ENCODE results near the gene GDNF. TPM values are rescaled to one million over a fixed set of nuclear protein-coding genes. Genes with fewer than 3 reads are reported as not detected.

Gene GDNF
- total RNA-seq, 1 donor from 2014 or later: 0.85 TPM

DNA sequence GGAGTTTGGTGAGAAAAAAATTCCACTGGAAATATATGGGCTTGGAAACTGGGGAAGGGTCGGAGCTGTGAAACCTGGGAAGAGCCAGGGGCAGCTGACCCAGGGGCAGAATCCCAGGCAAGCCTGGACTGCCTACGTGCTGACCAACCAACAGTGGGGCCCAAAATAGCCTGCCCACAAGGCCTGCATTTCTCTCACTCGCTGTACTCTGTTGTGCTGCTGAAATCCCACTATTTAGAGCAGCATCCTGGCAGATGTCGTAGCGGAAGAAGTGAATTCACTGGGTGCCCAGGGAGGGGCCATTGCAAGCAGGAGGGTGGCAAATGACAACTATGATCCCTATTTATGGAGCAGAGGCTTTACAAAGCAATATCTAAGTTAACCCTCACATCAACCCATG is 9.5 kb downstream of the GDNF start:
- Mint-ChIP-seq H3K9me3 (no peaks in the 10 kb centered on the region), H3K4me1 (peaks cover 13% of the 10 kb centered on the region), H3K27me3 (ENCODE audit: low read depth) (peaks cover 64% of the 10 kb centered on the region), H3K4me3 (no peak overlapping the region), H3K36me3 (no peaks in the 10 kb centered on the region), H3K27ac (no peak overlapping the region)
- no peak for DNase-seq (ENCODE audit: low spot score in 2 of 2, unreplicated experiment in 2 of 2)
- TF ChIP-seq, protein P1, sequence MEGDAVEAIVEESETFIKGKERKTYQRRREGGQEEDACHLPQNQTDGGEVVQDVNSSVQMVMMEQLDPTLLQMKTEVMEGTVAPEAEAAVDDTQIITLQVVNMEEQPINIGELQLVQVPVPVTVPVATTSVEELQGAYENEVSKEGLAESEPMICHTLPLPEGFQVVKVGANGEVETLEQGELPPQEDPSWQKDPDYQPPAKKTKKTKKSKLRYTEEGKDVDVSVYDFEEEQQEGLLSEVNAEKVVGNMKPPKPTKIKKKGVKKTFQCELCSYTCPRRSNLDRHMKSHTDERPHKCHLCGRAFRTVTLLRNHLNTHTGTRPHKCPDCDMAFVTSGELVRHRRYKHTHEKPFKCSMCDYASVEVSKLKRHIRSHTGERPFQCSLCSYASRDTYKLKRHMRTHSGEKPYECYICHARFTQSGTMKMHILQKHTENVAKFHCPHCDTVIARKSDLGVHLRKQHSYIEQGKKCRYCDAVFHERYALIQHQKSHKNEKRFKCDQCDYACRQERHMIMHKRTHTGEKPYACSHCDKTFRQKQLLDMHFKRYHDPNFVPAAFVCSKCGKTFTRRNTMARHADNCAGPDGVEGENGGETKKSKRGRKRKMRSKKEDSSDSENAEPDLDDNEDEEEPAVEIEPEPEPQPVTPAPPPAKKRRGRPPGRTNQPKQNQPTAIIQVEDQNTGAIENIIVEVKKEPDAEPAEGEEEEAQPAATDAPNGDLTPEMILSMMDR (IDR thresholded peaks at IDR 0.05; ENCODE audit: unreplicated experiment): no peak

DNA sequence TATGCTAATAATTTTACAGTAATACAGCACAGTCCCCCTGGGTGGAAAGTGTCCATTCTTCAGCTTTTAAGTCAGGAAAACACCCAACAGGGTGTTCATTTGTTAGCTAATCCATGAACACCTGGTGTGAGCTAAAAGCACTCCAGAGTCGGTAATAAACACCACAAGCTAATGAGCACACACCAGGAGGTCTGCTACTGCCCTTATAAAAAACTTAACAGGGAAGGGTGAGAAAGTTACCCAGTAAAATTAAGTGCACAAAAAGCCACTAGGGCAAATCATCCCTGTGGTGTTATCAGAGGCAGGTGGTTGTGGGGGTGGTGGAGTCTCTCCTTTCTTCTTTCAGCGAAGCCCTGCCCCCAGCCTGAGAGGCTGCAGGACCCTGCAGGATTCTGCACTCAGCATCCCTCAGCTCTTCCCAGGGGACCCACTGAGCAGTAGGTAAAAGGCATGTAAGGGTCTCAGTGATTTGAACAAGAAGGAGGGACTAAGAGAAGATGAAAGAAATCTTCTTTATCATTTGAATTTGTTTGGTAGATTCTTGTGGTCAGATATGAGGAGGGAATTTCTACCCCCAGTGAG is 14.4 kb downstream of the GDNF start:
- Mint-ChIP-seq H3K27me3 (ENCODE audit: low read depth) (peaks cover 29% of the 10 kb centered on the region), H3K27ac (no peak overlapping the region), H3K4me3 (no peak overlapping the region), H3K36me3 (no peaks in the 10 kb centered on the region), H3K4me1 (no peaks in the 10 kb centered on the region), H3K9me3 (no peaks in the 10 kb centered on the region)
- TF ChIP-seq, protein P1 (IDR thresholded peaks at IDR 0.05; ENCODE audit: unreplicated experiment): no peak
- DNase-seq (ENCODE audit: low spot score in 2 of 2, unreplicated experiment in 2 of 2): no peak

DNA sequence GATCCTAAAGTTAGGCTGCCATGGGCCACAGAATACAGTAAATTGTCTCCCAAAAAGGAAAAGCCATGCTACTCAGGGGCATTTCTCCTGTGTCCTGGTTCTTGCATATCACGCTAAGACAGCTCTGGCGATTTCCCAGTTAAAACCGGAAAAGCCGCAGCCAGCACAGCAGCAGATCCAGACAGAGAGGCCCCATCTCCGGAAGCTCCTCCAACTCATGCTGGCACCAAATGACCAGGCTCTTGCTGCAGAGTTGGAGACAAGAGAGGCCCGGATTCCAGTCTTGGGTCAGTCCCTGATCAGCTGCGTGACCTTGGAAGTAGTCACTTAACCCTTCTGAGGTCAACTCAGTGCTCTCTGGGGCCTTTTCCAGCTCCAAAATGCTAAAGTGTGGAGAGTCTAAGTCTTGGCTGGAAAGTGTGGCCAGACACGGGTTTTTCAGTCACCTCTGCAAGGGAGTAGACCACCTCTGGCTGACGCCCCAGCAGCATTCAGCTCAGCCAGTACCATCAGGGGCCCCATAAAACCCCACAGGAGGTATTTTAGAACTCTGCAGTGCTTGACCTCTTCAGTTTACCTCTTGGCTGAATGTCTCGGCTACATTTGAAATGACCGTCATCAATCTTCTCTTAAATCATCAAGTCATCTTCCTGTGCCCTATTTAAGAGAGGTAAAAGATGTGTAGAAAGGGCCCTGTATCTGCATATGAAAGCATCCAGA is 16.2 kb downstream of the GDNF start:
- TF ChIP-seq, protein P1 (IDR thresholded peaks at IDR 0.05; ENCODE audit: unreplicated experiment): no peak
- H3K9me3 Mint-ChIP-seq: no peaks in the 10 kb centered on the region
- H3K4me3 Mint-ChIP-seq: no peak overlapping the region
- no peak overlapping the region for H3K27ac Mint-ChIP-seq
- no peaks in the 10 kb centered on the region for H3K4me1 Mint-ChIP-seq
- no peaks in the 10 kb centered on the region for H3K36me3 Mint-ChIP-seq
- no peak for DNase-seq (ENCODE audit: low spot score in 2 of 2, unreplicated experiment in 2 of 2)
- peaks cover 19% of the 10 kb centered on the region for H3K27me3 Mint-ChIP-seq (ENCODE audit: low read depth)

DNA sequence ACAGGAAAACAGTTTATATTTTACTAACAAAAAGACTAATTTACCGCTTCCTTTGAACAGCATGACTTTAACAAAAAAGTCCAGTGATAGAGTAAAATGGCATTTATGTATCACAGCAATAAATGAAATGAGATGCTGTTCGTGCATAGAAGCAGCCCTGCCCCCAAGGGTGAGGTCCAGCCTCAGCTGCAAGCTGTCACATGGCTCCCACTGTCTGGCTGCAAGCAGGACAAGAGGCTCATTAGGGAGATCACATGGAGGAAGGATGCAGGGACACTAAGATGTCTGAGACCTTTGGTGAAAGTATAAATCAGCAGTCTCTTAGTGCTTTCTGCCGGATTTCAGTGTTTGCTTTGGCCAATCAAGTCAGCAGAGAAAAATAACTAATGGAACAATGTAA is 23.0 kb downstream of the GDNF start:
- Mint-ChIP-seq H3K9me3 (peaks cover 3% of the 10 kb centered on the region), H3K4me1 (peaks cover 18% of the 10 kb centered on the region), H3K36me3 (no peaks in the 10 kb centered on the region), H3K27ac (no peak overlapping the region), H3K4me3 (no peak overlapping the region), H3K27me3 (ENCODE audit: low read depth) (peaks cover 3% of the 10 kb centered on the region)
- no peak for DNase-seq (ENCODE audit: low spot score in 2 of 2, unreplicated experiment in 2 of 2)
- TF ChIP-seq, protein P1 (IDR thresholded peaks at IDR 0.05; ENCODE audit: unreplicated experiment): no peak

DNA sequence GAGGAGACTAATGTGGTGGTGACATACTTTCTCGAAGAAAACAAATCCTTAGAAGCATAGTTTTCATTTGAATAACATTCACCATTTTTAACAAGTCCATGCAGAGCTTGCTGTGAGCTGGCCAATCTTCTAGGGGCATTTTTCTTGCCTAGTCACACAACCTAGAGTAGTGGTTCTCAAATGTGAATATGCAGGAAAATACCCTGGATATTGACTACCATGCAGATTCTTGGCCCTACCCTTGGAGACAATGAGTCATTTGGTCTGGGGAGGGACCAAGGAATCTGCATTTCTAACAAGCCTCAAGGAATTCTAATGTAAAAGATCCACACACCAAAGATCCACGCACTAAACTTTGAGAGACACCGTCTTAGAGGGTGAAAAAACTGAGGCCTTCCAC is 23.5 kb downstream of the GDNF start:
- Mint-ChIP-seq H3K4me1 (peaks cover 18% of the 10 kb centered on the region), H3K27me3 (ENCODE audit: low read depth) (peaks cover 3% of the 10 kb centered on the region), H3K4me3 (no peak overlapping the region), H3K27ac (no peak overlapping the region), H3K9me3 (peaks cover 3% of the 10 kb centered on the region), H3K36me3 (no peaks in the 10 kb centered on the region)
- TF ChIP-seq, protein P1 (IDR thresholded peaks at IDR 0.05; ENCODE audit: unreplicated experiment): no peak
- DNase-seq (ENCODE audit: low spot score in 2 of 2, unreplicated experiment in 2 of 2): no peak

Measured in mesothelial cell of epicardium (in vitro differentiated cells).